Suprapubic skin (tissue), 4 donors: ENCODE results near the gene RNF180. TPM values are rescaled to one million over a fixed set of nuclear protein-coding genes. Genes with fewer than 3 reads are reported as not detected.

Source experiments
- DNase-seq, 2 donors: peaks; one replicate each; pipeline ENCODE4 v3.0.0-alpha.2; 2019; ENCODE audit warnings: low spot score in 2 of 2
- H3K27ac ChIP-seq: fragments of 200-600 bp; sonication (generic); one replicate; pipeline ENCODE4 v1.5.1; 2019
- H3K27me3 ChIP-seq: fragments of 200-600 bp; sonication (generic); one replicate; pipeline ENCODE4 v1.5.1; 2019
- H3K36me3 ChIP-seq: fragments of 200-600 bp; sonication (generic); one replicate; pipeline ENCODE4 v1.5.1; 2019
- H3K4me1 ChIP-seq: fragments of 200-600 bp; sonication (generic); one replicate; pipeline ENCODE4 v1.5.1; 2019
- H3K4me3 ChIP-seq: fragments of 200-600 bp; sonication (generic); one replicate; pipeline ENCODE4 v1.5.1; 2019; ENCODE audit warnings: mild to moderate bottlenecking
- H3K9me3 ChIP-seq: fragments of 200-600 bp; sonication (generic); one replicate; pipeline ENCODE4 v1.5.1; 2019
- CTCF ChIP-seq, 2 donors: fragments of 200-600 bp in 1 of 2; fragments of 450-650 bp in 1 of 2; sonication (generic) in 1 of 2; IDR thresholded peaks; one replicate each; pipeline ENCODE4 v1.5.1; 2016 to 2019; ENCODE audit warnings: antibody characterized with exemption in 2 of 2, mild to moderate bottlenecking in 1 of 2, moderate library complexity in 1 of 2
- EP300 ChIP-seq: sonication (generic); formaldehyde crosslinking; IDR thresholded peaks from one replicate; pipeline ENCODE4 v1.6.1; 2017; ENCODE audit warnings: antibody characterized with exemption
- POLR2A ChIP-seq, 2 donors: fragments of 450-650 bp; IDR thresholded peaks; one replicate each; pipeline ENCODE4 v1.6.1; 2017; ENCODE audit warnings: antibody characterized with exemption in 2 of 2, mild to moderate bottlenecking in 2 of 2, moderate library complexity in 2 of 2
- POLR2AphosphoS5 ChIP-seq, 3 donors: sonication (generic); formaldehyde crosslinking; IDR thresholded peaks; one replicate each; pipeline ENCODE4 v1.6.1; 2017; ENCODE audit warnings: antibody characterized with exemption in 3 of 3
- WGBS: methylation state at CpG from one replicate; pipeline ENCODE4 v1.1.5; 2018; 5-methylcytosine and 5-hydroxymethylcytosine counted together
- total RNA-seq, 4 donors: library from RNA; depleted of rRNA; stranded (reverse); fragments of >200 nt; gene quantifications; one replicate each; pipeline ENCODE4 v1.1.0, GENCODE V29; 2016

Gene RNF180
- total RNA-seq, 4 donors from 2014 or later: 11.3 to 20.9 (median 17.0) TPM

GRCh38 chr5:64190562-64191306 is 25.1 kb downstream of the RNF180 start:
- Histone ChIP-seq H3K9me3 (no peaks in the 10 kb centered on the region), H3K27me3 (no peaks in the 10 kb centered on the region), H3K4me3 (no peak overlapping the region), H3K36me3 (no peaks in the 10 kb centered on the region), H3K27ac (no peak overlapping the region), H3K4me1 (peaks cover 5% of the 10 kb centered on the region)
- DNase-seq: no peak
- 69% methylated on average over 2 of the region's 2 CpGs for WGBS
- TF ChIP-seq EP300 (no peak), POLR2A (IDR thresholded peaks at IDR 0.05) (no peak), POLR2AphosphoS5 (IDR thresholded peaks at IDR 0.05) (no peak), CTCF (IDR thresholded peaks at IDR 0.05) (no peak)

GRCh38 chr5:64195981-64196380 is 30.3 kb downstream of the RNF180 start:
- Histone ChIP-seq H3K27ac (no peak overlapping the region), H3K4me1 (no peaks in the 10 kb centered on the region), H3K36me3 (no peaks in the 10 kb centered on the region), H3K4me3 (no peak overlapping the region), H3K27me3 (no peaks in the 10 kb centered on the region), H3K9me3 (no peaks in the 10 kb centered on the region)
- TF ChIP-seq CTCF (IDR thresholded peaks at IDR 0.05) (no peak), POLR2AphosphoS5 (IDR thresholded peaks at IDR 0.05) (no peak), EP300 (no peak), POLR2A (IDR thresholded peaks at IDR 0.05) (no peak)
- no peak for DNase-seq
- 93% methylated on average over 3 of the region's 3 CpGs for WGBS

- Histone ChIP-seq H3K4me3 (no peak overlapping the region), H3K36me3 (no peaks in the 10 kb centered on the region), H3K27ac (no peak overlapping the region), H3K27me3 (no peaks in the 10 kb centered on the region), H3K4me1 (no peaks in the 10 kb centered on the region), H3K9me3 (no peaks in the 10 kb centered on the region)
- no peak for TF ChIP-seq POLR2AphosphoS5 (IDR thresholded peaks at IDR 0.05)
- no peak for TF ChIP-seq CTCF (IDR thresholded peaks at IDR 0.05)
- TF ChIP-seq POLR2A (IDR thresholded peaks at IDR 0.05): no peak
- no peak for TF ChIP-seq EP300
- whole genome bisulfite sequencing: 33% methylated on average over 1 of the region's 1 CpG
- no peak for DNase-seq
These were observed 33.8 kb downstream of the RNF180 start for GRCh38 chr5:64199425-64199824.

GRCh38 chr5:64201996-64202395 is 36.4 kb downstream of the RNF180 start:
- TF ChIP-seq POLR2AphosphoS5 (IDR thresholded peaks at IDR 0.05): no peak
- no peak for TF ChIP-seq POLR2A (IDR thresholded peaks at IDR 0.05)
- TF ChIP-seq EP300: no peak
- TF ChIP-seq CTCF (IDR thresholded peaks at IDR 0.05): no peak
- no peak for DNase-seq
- H3K36me3 ChIP-seq: no peaks in the 10 kb centered on the region
- no peaks in the 10 kb centered on the region for H3K27me3 ChIP-seq
- no peak overlapping the region for H3K4me3 ChIP-seq
- no peaks in the 10 kb centered on the region for H3K9me3 ChIP-seq
- no peaks in the 10 kb centered on the region for H3K4me1 ChIP-seq
- H3K27ac ChIP-seq: no peak overlapping the region
- WGBS: 81% methylated on average over 1 of the region's 1 CpG

- H3K9me3 ChIP-seq: no peaks in the 10 kb centered on the region
- no peak overlapping the region for H3K27ac ChIP-seq
- no peak for DNase-seq
- 54% methylated on average over 2 of the region's 2 CpGs for WGBS
- H3K4me3 ChIP-seq: no peak overlapping the region
- TF ChIP-seq CTCF (IDR thresholded peaks at IDR 0.05) (no peak), EP300 (no peak), POLR2A (IDR thresholded peaks at IDR 0.05) (no peak), POLR2AphosphoS5 (IDR thresholded peaks at IDR 0.05) (no peak)
- H3K27me3 ChIP-seq: no peaks in the 10 kb centered on the region
- H3K36me3 ChIP-seq: no peaks in the 10 kb centered on the region
- H3K4me1 ChIP-seq: no peaks in the 10 kb centered on the region
These were observed 41.0 kb downstream of the RNF180 start for GRCh38 chr5:64206653-64207052.
